OCI-LY1 (cell line): ENCODE data around the gene UBE2G2.

Experiments used
- H2AFZ ChIP-seq: fragments of 200-600 bp; sonication (generic), shearing (Covaris generic); 2 replicates; pipeline ENCODE4 v1.6.0; 2014; ENCODE audit warnings: antibody characterized with exemption, mild to moderate bottlenecking, low read length
- H3F3A ChIP-seq: fragments of 200-600 bp; sonication (generic), shearing (Covaris generic); 2 replicates; pipeline ENCODE4 v1.6.0; 2014; ENCODE audit warnings: mild to moderate bottlenecking, antibody characterized with exemption, low read length, moderate library complexity; ENCODE audit not compliant: insufficient read depth
- H3K27ac ChIP-seq: fragments of 200-600 bp; sonication (generic); 2 replicates; pipeline ENCODE4 v1.5.1; 2014; ENCODE audit warnings: low read length, mixed run types, mild to moderate bottlenecking, low read depth; ENCODE audit not compliant: poor library complexity, severe bottlenecking
- H3K27me3 ChIP-seq: fragments of 200-600 bp; sonication (generic); 2 replicates; pipeline ENCODE4 v1.6.0; 2014; ENCODE audit warnings: antibody characterized with exemption, mild to moderate bottlenecking, low read length, moderate library complexity; ENCODE audit not compliant: insufficient read depth
- H3K36me3 ChIP-seq: fragments of 200-600 bp; sonication (generic); 2 replicates; pipeline ENCODE4 v1.6.1; 2014; ENCODE audit warnings: mild to moderate bottlenecking, antibody characterized with exemption, low read length, moderate library complexity, mixed read lengths; ENCODE audit not compliant: insufficient read depth
- H3K4me1 ChIP-seq: fragments of 200-600 bp; sonication (generic); 2 replicates; pipeline ENCODE4 v1.5.1; 2014; ENCODE audit warnings: mild to moderate bottlenecking, low read length, moderate library complexity; ENCODE audit not compliant: insufficient read depth, severe bottlenecking
- H3K4me2 ChIP-seq: fragments of 200-600 bp; sonication (generic), shearing (Covaris generic); 2 replicates; pipeline ENCODE4 v1.6.1; 2014; ENCODE audit warnings: low read length
- H3K4me3 ChIP-seq: fragments of 200-600 bp; sonication (generic); 2 replicates; pipeline ENCODE4 v1.5.1; 2014; ENCODE audit warnings: low read length, low read depth, mild to moderate bottlenecking, mixed read lengths; ENCODE audit not compliant: poor library complexity, severe bottlenecking
- H3K79me2 ChIP-seq: fragments of 200-600 bp; shearing (Covaris generic); 2 replicates; pipeline ENCODE4 v1.6.1; 2016; ENCODE audit warnings: mixed run types, low read length, mixed read lengths; ENCODE audit not compliant: insufficient read depth
- H3K9ac ChIP-seq: fragments of 200-600 bp; sonication (generic), shearing (Covaris generic); 2 replicates; pipeline ENCODE4 v1.6.1; 2014; ENCODE audit warnings: mild to moderate bottlenecking, low read length, mixed read lengths
- H3K9me2 ChIP-seq: fragments of 200-600 bp; sonication (generic), shearing (Covaris generic); 2 replicates; pipeline ENCODE4 v1.6.1; 2014; ENCODE audit warnings: low read depth, mild to moderate bottlenecking, low read length, mixed read lengths
- H3K9me3 ChIP-seq: fragments of 200-600 bp; shearing (Covaris generic); 2 replicates; pipeline ENCODE4 v1.6.1; 2014; ENCODE audit warnings: low read length, mixed read lengths
- H4K20me1 ChIP-seq: fragments of 200-600 bp; sonication (generic), shearing (Covaris generic); 2 replicates; pipeline ENCODE4 v1.6.0; 2016; ENCODE audit warnings: mild to moderate bottlenecking, low read length; ENCODE audit not compliant: insufficient read depth
- CTCF ChIP-seq: fragments of 200-600 bp; sonication (generic), shearing (Covaris generic); IDR thresholded peaks from 2 replicates; pipeline ENCODE4 v1.5.1; 2017; ENCODE audit warnings: mild to moderate bottlenecking, antibody characterized with exemption, low read length, moderate library complexity, mixed read lengths
- EZH2 ChIP-seq: fragments of 200-600 bp; sonication (generic), shearing (Covaris generic); IDR thresholded peaks from 2 replicates; pipeline ENCODE4 v1.8.0; 2017; ENCODE audit warnings: borderline replicate concordance, mixed run types, mild to moderate bottlenecking, antibody characterized with exemption, low read length, moderate library complexity, mixed read lengths

The UBE2G2 gene

GRCh38 chr21:44724196-44724595 is 77.4 kb downstream of the UBE2G2 start:
- no peak overlapping the region for H3K27ac ChIP-seq
- no peaks in the 10 kb centered on the region for H3K27me3 ChIP-seq
- H3K36me3 ChIP-seq, result no peaks in the 10 kb centered on the region
- no peaks in the 10 kb centered on the region for H3F3A ChIP-seq
- no peaks in the 10 kb centered on the region for H3K9me2 ChIP-seq
- H3K79me2 ChIP-seq, result no peaks in the 10 kb centered on the region
- no peak overlapping the region for H3K4me2 ChIP-seq
- TF ChIP-seq CTCF (no peak), EZH2 (no peak)
- no peaks in the 10 kb centered on the region for H4K20me1 ChIP-seq
- no peak overlapping the region for H3K9ac ChIP-seq
- no peak overlapping the region for H3K4me3 ChIP-seq
- no peaks in the 10 kb centered on the region for H3K9me3 ChIP-seq
- H3K4me1 ChIP-seq, result no peaks in the 10 kb centered on the region
- H2AFZ ChIP-seq, result no peak overlapping the region

- no peak for TF ChIP-seq EZH2
- TF ChIP-seq CTCF, result no peak
- Histone ChIP-seq H4K20me1 (no peaks in the 10 kb centered on the region), H3K27ac (no peak overlapping the region), H3K9me3 (no peaks in the 10 kb centered on the region), H3K79me2 (no peaks in the 10 kb centered on the region), H3K27me3 (no peaks in the 10 kb centered on the region), H2AFZ (no peak overlapping the region), H3F3A (no peaks in the 10 kb centered on the region), H3K36me3 (no peaks in the 10 kb centered on the region), H3K4me2 (no peak overlapping the region), H3K4me3 (no peak overlapping the region), H3K4me1 (no peaks in the 10 kb centered on the region), H3K9me2 (no peaks in the 10 kb centered on the region), H3K9ac (no peak overlapping the region)
These were observed 78.2 kb downstream of the UBE2G2 start for GRCh38 chr21:44723177-44724131.

DNA sequence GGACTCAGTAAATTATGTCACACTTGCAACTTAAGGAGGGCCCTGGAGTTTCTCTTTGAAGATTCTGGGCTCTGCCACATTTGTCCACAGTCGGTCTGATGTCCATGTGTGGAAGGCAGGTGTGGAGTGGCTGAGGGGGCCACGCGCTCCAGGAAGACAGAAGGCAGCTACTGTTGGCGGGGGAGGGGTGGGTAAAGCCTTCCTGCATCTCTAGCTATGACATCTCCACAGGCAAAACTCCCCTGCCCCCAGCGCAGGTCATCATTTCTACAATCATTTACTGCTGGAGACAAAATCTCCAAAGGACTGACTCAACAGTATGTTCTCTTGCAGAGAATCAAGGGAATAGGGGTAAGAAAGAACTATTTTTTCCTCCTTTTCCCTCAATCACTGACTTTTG is 78.9 kb downstream of the UBE2G2 start:
- no peaks in the 10 kb centered on the region for H3F3A ChIP-seq
- TF ChIP-seq EZH2 (no peak), CTCF (no peak)
- no peak overlapping the region for H3K9ac ChIP-seq
- H3K9me2 ChIP-seq, result no peaks in the 10 kb centered on the region
- no peak overlapping the region for H3K4me3 ChIP-seq
- no peak overlapping the region for H2AFZ ChIP-seq
- no peaks in the 10 kb centered on the region for H3K27me3 ChIP-seq
- no peaks in the 10 kb centered on the region for H3K36me3 ChIP-seq
- H3K4me1 ChIP-seq, result no peaks in the 10 kb centered on the region
- H3K4me2 ChIP-seq, result no peak overlapping the region
- no peaks in the 10 kb centered on the region for H4K20me1 ChIP-seq
- H3K27ac ChIP-seq, result no peak overlapping the region
- no peaks in the 10 kb centered on the region for H3K9me3 ChIP-seq
- H3K79me2 ChIP-seq, result no peaks in the 10 kb centered on the region
